WERI-Rb-1 (cell line): ENCODE measurements around the gene ALDH16A1.

Experiments
- DNase-seq: peaks from one replicate; pipeline ENCODE4 v3.0.0-alpha.2; 2020
- H3K27ac ChIP-seq: fragments of 250-450 bp; sonication (Bioruptor Pico); 2 replicates; pipeline ENCODE4 v1.5.1; 2020; ENCODE audit warnings: mild to moderate bottlenecking, moderate library complexity
- H3K27me3 ChIP-seq: fragments of 250-450 bp; sonication (Bioruptor Pico); 2 replicates; pipeline ENCODE4 v1.5.1; 2021; ENCODE audit warnings: mild to moderate bottlenecking, low read depth, moderate library complexity; ENCODE audit not compliant: insufficient read depth, severe bottlenecking
- H3K36me3 ChIP-seq: fragments of 250-450 bp; sonication (Bioruptor Pico); 2 replicates; pipeline ENCODE4 v1.5.1; 2020; ENCODE audit warnings: mild to moderate bottlenecking, moderate library complexity
- H3K4me3 ChIP-seq: 2 replicates; pipeline ENCODE4 v1.5.1; 2011; ENCODE audit warnings: low read depth, mild to moderate bottlenecking, control low read depth, low read length
- H3K9me3 ChIP-seq: fragments of 250-450 bp; sonication (Bioruptor Pico); 2 replicates; pipeline ENCODE4 v1.5.1; 2021; ENCODE audit warnings: mild to moderate bottlenecking, moderate library complexity; ENCODE audit not compliant: severe bottlenecking
- TF ChIP-seq, protein P1 (sequence below): IDR thresholded peaks from 2 replicates; pipeline ENCODE4 v1.5.1; 2011; ENCODE audit warnings: low read depth, mild to moderate bottlenecking, control low read depth, inconsistent platforms, low read length

ALDH16A1 gene

DNA sequence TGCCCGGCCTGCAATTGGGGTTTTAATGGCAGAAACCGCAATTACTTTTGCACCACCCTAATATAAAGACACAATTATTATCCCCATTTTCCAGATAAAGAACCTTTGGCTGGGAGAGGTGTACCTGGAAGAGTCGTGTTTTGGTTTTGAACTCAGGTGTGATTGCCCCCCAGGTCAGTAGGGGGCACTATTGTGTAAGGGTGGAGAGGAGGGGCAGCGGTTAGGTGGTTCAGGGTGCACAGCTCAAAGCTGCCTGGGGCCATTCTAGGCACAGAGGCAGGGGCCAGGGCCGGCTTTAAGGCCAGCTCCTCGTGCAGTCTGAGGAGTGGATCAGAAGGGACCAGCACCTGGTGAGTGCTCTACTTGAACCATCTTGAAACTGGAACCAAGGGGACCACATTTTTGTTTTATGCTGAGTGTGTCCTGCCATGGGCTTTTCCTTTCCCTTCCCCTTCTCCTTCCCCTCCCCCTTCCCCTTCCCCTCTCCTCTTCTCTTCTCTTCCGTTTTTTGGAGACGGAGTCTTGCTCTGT lies 53.6 kb downstream of the ALDH16A1 start:
- no peaks in the 10 kb centered on the region for H3K27me3 ChIP-seq
- H3K4me3 ChIP-seq: no peak overlapping the region
- H3K27ac ChIP-seq: no peak overlapping the region
- peak; percentile 77 for DNase-seq
- TF ChIP-seq, protein P1, sequence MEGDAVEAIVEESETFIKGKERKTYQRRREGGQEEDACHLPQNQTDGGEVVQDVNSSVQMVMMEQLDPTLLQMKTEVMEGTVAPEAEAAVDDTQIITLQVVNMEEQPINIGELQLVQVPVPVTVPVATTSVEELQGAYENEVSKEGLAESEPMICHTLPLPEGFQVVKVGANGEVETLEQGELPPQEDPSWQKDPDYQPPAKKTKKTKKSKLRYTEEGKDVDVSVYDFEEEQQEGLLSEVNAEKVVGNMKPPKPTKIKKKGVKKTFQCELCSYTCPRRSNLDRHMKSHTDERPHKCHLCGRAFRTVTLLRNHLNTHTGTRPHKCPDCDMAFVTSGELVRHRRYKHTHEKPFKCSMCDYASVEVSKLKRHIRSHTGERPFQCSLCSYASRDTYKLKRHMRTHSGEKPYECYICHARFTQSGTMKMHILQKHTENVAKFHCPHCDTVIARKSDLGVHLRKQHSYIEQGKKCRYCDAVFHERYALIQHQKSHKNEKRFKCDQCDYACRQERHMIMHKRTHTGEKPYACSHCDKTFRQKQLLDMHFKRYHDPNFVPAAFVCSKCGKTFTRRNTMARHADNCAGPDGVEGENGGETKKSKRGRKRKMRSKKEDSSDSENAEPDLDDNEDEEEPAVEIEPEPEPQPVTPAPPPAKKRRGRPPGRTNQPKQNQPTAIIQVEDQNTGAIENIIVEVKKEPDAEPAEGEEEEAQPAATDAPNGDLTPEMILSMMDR: peak; percentile 72
- H3K9me3 ChIP-seq: no peaks in the 10 kb centered on the region
- no peaks in the 10 kb centered on the region for H3K36me3 ChIP-seq

- Histone ChIP-seq H3K36me3 (no peaks in the 10 kb centered on the region), H3K9me3 (no peaks in the 10 kb centered on the region), H3K27ac (no peak overlapping the region), H3K4me3 (no peak overlapping the region), H3K27me3 (no peaks in the 10 kb centered on the region)
- TF ChIP-seq, protein P1: no peak
- peak; percentile 25 for DNase-seq
Observed at GRCh38 chr19:49507803-49508494, 54.9 kb downstream of the ALDH16A1 start.

DNA sequence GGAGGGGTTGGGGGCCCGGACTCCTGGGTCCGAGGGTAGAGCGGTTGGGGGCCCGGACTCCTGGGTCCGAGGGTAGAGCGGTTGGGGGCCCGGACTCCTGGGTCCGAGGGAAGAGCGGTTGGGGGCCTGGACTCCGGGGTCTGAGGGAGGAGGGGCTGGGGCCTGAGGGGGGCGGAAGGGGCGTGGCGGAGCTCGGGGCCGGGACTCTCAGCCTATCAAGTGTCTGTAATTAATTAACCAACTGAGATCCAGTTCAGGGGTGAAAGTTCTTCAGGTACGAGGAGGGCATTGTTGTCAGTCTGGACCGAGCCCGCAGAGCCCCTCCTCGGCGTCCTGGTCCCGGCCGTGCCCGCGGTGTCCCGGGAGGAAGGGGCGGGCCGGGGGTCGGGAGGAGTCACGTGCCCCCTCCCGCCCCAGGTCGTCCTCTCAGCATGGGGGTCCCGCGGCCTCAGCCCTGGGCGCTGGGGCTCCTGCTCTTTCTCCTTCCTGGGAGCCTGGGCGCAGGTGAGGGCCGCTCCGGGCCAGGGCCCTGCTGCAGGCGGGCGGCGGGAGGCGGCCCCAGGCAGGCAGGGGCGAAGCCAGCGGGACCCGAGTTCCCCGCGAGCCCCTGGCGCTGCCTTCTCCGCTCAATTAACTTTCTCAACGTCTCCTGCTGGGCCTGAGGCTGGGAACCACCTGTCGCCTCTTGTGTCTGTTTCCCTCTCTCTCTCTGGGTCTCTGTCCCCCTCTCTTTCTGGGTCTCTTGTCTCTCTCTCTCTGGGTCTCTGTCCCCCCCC lies 60.1 kb downstream of the ALDH16A1 start:
- Histone ChIP-seq H3K9me3 (no peaks in the 10 kb centered on the region), H3K27me3 (no peaks in the 10 kb centered on the region), H3K27ac (peak overlapping the region; percentile 85), H3K36me3 (no peaks in the 10 kb centered on the region), H3K4me3 (peak overlapping the region; percentile 82)
- TF ChIP-seq, protein P1: no peak
- peak; percentile 51 for DNase-seq

DNA sequence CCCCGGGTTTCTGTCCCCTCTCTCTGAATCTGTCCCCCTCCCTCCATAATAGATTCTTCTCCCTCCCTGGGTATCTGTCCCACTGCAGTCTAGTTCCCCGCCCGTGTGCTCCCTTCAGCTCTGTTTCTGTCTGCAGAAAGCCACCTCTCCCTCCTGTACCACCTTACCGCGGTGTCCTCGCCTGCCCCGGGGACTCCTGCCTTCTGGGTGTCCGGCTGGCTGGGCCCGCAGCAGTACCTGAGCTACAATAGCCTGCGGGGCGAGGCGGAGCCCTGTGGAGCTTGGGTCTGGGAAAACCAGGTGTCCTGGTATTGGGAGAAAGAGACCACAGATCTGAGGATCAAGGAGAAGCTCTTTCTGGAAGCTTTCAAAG lies 60.7 kb downstream of the ALDH16A1 start:
- TF ChIP-seq, protein P1: no peak
- peak overlapping the region; percentile 85 for H3K27ac ChIP-seq
- no peaks in the 10 kb centered on the region for H3K9me3 ChIP-seq
- DNase-seq: no peak
- H3K27me3 ChIP-seq: no peaks in the 10 kb centered on the region
- peak overlapping the region; percentile 82 for H3K4me3 ChIP-seq
- H3K36me3 ChIP-seq: no peaks in the 10 kb centered on the region

DNA sequence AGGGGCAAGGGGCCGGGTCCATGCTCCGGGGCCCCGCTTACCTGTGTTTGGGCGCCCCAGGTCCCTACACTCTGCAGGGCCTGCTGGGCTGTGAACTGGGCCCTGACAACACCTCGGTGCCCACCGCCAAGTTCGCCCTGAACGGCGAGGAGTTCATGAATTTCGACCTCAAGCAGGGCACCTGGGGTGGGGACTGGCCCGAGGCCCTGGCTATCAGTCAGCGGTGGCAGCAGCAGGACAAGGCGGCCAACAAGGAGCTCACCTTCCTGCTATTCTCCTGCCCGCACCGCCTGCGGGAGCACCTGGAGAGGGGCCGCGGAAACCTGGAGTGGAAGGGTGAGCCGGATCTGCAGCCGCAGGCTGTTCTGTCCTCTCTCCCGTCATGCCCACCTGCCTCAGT lies 61.1 kb downstream of the ALDH16A1 start:
- no peaks in the 10 kb centered on the region for H3K27me3 ChIP-seq
- H3K27ac ChIP-seq: peak overlapping the region; percentile 85
- no peaks in the 10 kb centered on the region for H3K36me3 ChIP-seq
- no peak for DNase-seq
- no peaks in the 10 kb centered on the region for H3K9me3 ChIP-seq
- peak overlapping the region; percentile 82 for H3K4me3 ChIP-seq
- TF ChIP-seq, protein P1: no peak
